Loucy (cell line): Measurements from ENCODE around the gene ZGRF1.
"Not testable (repeated sequence)": the region's sequence is repeated elsewhere in the genome, so short reads cannot be mapped to it uniquely, and the experiment has no call there.

ENCODE experiments used
- H2AFZ ChIP-seq: fragments of 200-600 bp; sonication (generic); 2 replicates; pipeline ENCODE4 v1.6.0; 2016; ENCODE audit warnings: antibody characterized with exemption, mild to moderate bottlenecking, low read length, moderate library complexity
- H3F3A ChIP-seq: fragments of 200-600 bp; 2 replicates; pipeline ENCODE4 v1.6.0; 2016; ENCODE audit warnings: antibody characterized with exemption, low read depth, mild to moderate bottlenecking
- H3K27me3 ChIP-seq: fragments of 200-600 bp; sonication (generic); 2 replicates; pipeline ENCODE4 v1.6.1; 2014; ENCODE audit warnings: low read length, mild to moderate bottlenecking; ENCODE audit not compliant: insufficient read depth, poor library complexity, severe bottlenecking
- H3K36me3 ChIP-seq: fragments of 200-600 bp; sonication (generic); 2 replicates; pipeline ENCODE4 v1.6.1; 2016; ENCODE audit warnings: low read length; ENCODE audit not compliant: insufficient read depth
- H3K4me1 ChIP-seq: fragments of 200-600 bp; sonication (generic); 2 replicates; pipeline ENCODE4 v1.5.1; 2014; ENCODE audit warnings: low read length, mild to moderate bottlenecking; ENCODE audit not compliant: insufficient read depth, poor library complexity, severe bottlenecking
- H3K4me2 ChIP-seq: fragments of 200-600 bp; sonication (generic); 2 replicates; pipeline ENCODE4 v1.6.0; 2014; ENCODE audit warnings: antibody characterized with exemption, low read length, low read depth, mild to moderate bottlenecking; ENCODE audit not compliant: poor library complexity, severe bottlenecking
- H3K4me3 ChIP-seq: fragments of 200-600 bp; sonication (generic); 2 replicates; pipeline ENCODE4 v1.5.1; 2014; ENCODE audit warnings: low read length, mild to moderate bottlenecking, mixed read lengths; ENCODE audit not compliant: poor library complexity, severe bottlenecking
- H3K79me2 ChIP-seq: fragments of 200-600 bp; sonication (generic); 2 replicates; pipeline ENCODE4 v1.6.1; 2014; ENCODE audit warnings: low read length; ENCODE audit not compliant: insufficient read depth
- H3K9ac ChIP-seq: fragments of 200-600 bp; sonication (generic); 2 replicates; pipeline ENCODE4 v1.6.0; 2014; ENCODE audit warnings: mild to moderate bottlenecking, low read depth, low read length, moderate library complexity; ENCODE audit not compliant: poor library complexity, severe bottlenecking
- H3K9me2 ChIP-seq: fragments of 200-600 bp; sonication (generic); replicated peaks from 2 replicates; pipeline ENCODE4 v1.6.1; 2016; ENCODE audit warnings: low read depth, low read length, mixed read lengths
- H3K9me3 ChIP-seq: fragments of 200-600 bp; sonication (generic); 2 replicates; pipeline ENCODE4 v1.6.1; 2014; ENCODE audit warnings: mild to moderate bottlenecking, antibody characterized with exemption, low read length, low read depth; ENCODE audit not compliant: insufficient read depth
- H4K20me1 ChIP-seq: fragments of 200-600 bp; sonication (generic); 2 replicates; pipeline ENCODE4 v1.6.0; 2014; ENCODE audit warnings: antibody characterized with exemption, low read length, mild to moderate bottlenecking; ENCODE audit not compliant: insufficient read depth, poor library complexity, severe bottlenecking
- EZH2phosphoT487 ChIP-seq: fragments of 200-600 bp; IDR thresholded peaks from 2 replicates; pipeline ENCODE4 v1.6.1; 2018; ENCODE audit warnings: antibody characterized with exemption, mild to moderate bottlenecking, moderate library complexity, borderline replicate concordance
- TF ChIP-seq, protein P1 (sequence below): fragments of 200-600 bp; sonication (generic); conservative IDR thresholded peaks from 2 replicates; pipeline ENCODE4 v1.5.1; 2014; ENCODE audit warnings: mild to moderate bottlenecking, antibody characterized with exemption, low read length

The ZGRF1 gene

DNA sequence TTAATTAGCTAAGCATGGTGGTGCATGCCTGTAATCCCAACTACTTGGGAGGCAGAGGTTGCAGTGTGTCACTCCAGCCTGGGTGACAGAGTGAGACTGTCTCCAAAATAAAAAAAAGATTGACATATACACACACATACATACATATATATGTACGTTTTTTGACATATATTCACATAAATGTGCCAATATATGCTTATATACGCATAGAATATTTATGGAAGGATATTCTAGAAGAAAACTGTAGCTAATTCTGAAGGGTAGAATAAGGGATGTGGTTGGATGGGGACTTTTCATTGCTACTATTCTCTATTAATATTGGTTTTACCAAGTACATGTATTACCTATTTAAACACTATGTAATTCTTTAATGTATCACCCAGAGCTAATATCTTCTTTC lies 19.7 kb downstream of the ZGRF1 start:
- no peak overlapping the region for H3K4me3 ChIP-seq
- no peak overlapping the region for H3K9ac ChIP-seq
- no peak for TF ChIP-seq EZH2phosphoT487
- TF ChIP-seq, protein P1, sequence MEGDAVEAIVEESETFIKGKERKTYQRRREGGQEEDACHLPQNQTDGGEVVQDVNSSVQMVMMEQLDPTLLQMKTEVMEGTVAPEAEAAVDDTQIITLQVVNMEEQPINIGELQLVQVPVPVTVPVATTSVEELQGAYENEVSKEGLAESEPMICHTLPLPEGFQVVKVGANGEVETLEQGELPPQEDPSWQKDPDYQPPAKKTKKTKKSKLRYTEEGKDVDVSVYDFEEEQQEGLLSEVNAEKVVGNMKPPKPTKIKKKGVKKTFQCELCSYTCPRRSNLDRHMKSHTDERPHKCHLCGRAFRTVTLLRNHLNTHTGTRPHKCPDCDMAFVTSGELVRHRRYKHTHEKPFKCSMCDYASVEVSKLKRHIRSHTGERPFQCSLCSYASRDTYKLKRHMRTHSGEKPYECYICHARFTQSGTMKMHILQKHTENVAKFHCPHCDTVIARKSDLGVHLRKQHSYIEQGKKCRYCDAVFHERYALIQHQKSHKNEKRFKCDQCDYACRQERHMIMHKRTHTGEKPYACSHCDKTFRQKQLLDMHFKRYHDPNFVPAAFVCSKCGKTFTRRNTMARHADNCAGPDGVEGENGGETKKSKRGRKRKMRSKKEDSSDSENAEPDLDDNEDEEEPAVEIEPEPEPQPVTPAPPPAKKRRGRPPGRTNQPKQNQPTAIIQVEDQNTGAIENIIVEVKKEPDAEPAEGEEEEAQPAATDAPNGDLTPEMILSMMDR, result no peak
- no peaks in the 10 kb centered on the region for H3K4me1 ChIP-seq
- H3K79me2 ChIP-seq, result no peaks in the 10 kb centered on the region
- H4K20me1 ChIP-seq, result no peaks in the 10 kb centered on the region
- no peak overlapping the region for H2AFZ ChIP-seq
- no peaks in the 10 kb centered on the region for H3K27me3 ChIP-seq
- no peaks in the 10 kb centered on the region for H3F3A ChIP-seq
- no peaks in the 10 kb centered on the region for H3K9me3 ChIP-seq
- peaks cover 23% of the 10 kb centered on the region; the same call in 1 of the 2 replicates for H3K36me3 ChIP-seq
- no peak overlapping the region for H3K4me2 ChIP-seq
- H3K9me2 ChIP-seq, result no peaks in the 10 kb centered on the region

DNA sequence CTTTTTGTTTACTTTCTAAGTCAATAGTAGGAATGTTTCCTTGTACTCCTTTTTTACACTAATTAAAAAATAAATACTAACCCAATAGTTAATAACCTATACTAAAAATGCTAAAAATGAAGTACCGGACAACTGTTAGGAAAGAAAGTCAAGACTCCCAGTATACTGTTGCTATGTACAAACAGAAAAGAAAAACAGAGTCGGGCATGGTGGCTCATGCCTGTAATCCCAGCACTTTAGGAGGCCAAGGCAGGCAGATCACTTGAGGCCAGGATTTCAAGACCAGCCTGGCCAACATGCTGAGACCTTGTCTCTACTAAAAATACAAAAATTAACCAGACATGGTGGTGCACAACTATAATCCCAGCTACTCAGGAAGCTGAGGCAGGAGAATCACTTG lies 23.9 kb downstream of the ZGRF1 start:
- H3K4me1 ChIP-seq, H3K36me3 ChIP-seq, H3K9ac ChIP-seq: not testable (repeated sequence)

DNA sequence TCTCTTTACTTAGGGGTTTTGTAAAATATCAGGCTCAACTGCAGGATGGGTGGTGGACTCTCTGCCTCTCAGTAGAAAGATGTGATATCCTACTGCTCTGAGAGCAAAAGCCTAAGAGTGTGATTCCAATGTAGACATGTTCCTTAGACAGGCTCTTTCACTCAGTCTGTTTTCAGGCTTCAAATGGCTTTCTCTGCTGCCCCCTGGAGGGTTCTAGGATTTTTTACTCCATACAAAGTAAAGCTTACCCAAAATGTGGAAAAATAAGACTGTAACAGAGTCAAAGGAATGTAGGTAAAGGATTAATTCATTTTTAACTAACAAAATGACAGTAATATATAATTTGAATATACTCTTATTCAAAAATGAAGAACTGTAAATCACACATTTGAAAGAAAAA lies 32.1 kb downstream of the ZGRF1 start:
- no peak overlapping the region for H3K9ac ChIP-seq
- no peaks in the 10 kb centered on the region for H3K27me3 ChIP-seq
- 0 out of 2 replicates have a peak overlapping the region, but pooled peaks have one; percentile 14 for H2AFZ ChIP-seq
- no peaks in the 10 kb centered on the region for H4K20me1 ChIP-seq
- no peaks in the 10 kb centered on the region for H3K9me2 ChIP-seq
- no peak overlapping the region for H3K4me2 ChIP-seq
- H3K4me1 ChIP-seq, result no peaks in the 10 kb centered on the region
- TF ChIP-seq EZH2phosphoT487, result no peak
- TF ChIP-seq, protein P1, result peak; percentile 81
- no peaks in the 10 kb centered on the region for H3F3A ChIP-seq
- H3K9me3 ChIP-seq, result no peaks in the 10 kb centered on the region
- no peak overlapping the region for H3K4me3 ChIP-seq
- peaks cover 20% of the 10 kb centered on the region; the same call in 1 of the 2 replicates for H3K36me3 ChIP-seq
- H3K79me2 ChIP-seq, result no peaks in the 10 kb centered on the region

More for the DNA sequence above, 23.9 kb downstream of the ZGRF1 start:
- not testable (repeated sequence) for H3K4me2 ChIP-seq, H3K9me2 ChIP-seq, H3K27me3 ChIP-seq, H4K20me1 ChIP-seq, H3K4me3 ChIP-seq, H3K9me3 ChIP-seq, H3F3A ChIP-seq, H2AFZ ChIP-seq, H3K79me2 ChIP-seq

DNA sequence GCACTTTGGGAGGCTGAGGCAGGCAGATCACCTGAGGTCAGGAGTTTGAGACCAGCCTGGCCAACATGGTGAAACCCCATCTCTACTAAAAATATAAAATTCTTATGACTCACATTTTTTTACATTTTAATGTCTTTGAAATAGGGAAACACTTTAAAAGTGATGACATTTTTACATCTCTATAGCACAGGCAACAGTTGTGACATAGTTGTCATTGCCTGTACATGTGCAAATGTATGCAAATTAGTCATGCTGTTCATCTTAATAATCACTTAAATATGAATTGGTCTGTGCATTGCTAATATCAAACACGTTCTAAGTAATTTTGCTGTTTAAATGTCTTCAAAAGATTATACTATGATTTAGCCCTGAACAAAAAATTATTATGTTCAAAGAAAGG lies 41.7 kb downstream of the ZGRF1 start:
- no peak overlapping the region for H3K4me3 ChIP-seq
- TF ChIP-seq, protein P1, result no peak
- TF ChIP-seq EZH2phosphoT487, result no peak
- peaks cover 4% of the 10 kb centered on the region; the same call in 1 of the 2 replicates for H3K36me3 ChIP-seq
- no peak overlapping the region for H2AFZ ChIP-seq
- no peaks in the 10 kb centered on the region for H4K20me1 ChIP-seq
- H3K4me1 ChIP-seq, result no peaks in the 10 kb centered on the region
- no peaks in the 10 kb centered on the region for H3K9me2 ChIP-seq
- no peaks in the 10 kb centered on the region for H3K79me2 ChIP-seq
- no peak overlapping the region for H3K4me2 ChIP-seq
- H3F3A ChIP-seq, result no peaks in the 10 kb centered on the region
- H3K9ac ChIP-seq, result no peak overlapping the region
- no peaks in the 10 kb centered on the region for H3K9me3 ChIP-seq
- H3K27me3 ChIP-seq, result no peaks in the 10 kb centered on the region
